Keratinocyte (primary cell): Measurements from ENCODE around the gene QPCT. TPM values are rescaled to one million over a fixed set of nuclear protein-coding genes. Genes with fewer than 3 reads are reported as not detected.

ENCODE experiments used
- DNase-seq: peaks from one replicate; pipeline ENCODE4 v3.0.0-alpha.2; 2011; ENCODE audit warnings: low read depth, missing footprints, low spot score
- FAIRE-seq: peaks from 2 replicates; lab custom pipeline; 2011; peaks lifted over from hg19 to GRCh38; lab: Jason Lieb, UNC
- H2AFZ ChIP-seq: 2 replicates; pipeline ENCODE4 v1.6.0; 2012; ENCODE audit warnings: low read length, control low read depth, inconsistent platforms; ENCODE audit not compliant: control insufficient read depth
- H3K27ac ChIP-seq: 2 replicates; pipeline ENCODE4 v1.5.1; 2011; ENCODE audit warnings: low read length; ENCODE audit not compliant: control insufficient read depth, insufficient read depth
- H3K27me3 ChIP-seq: 3 replicates; pipeline ENCODE4 v1.6.0; 2011; ENCODE audit warnings: low read length; ENCODE audit not compliant: control insufficient read depth, insufficient read depth; ENCODE audit errors: extremely low read depth
- H3K36me3 ChIP-seq, 2 experiments: 2 replicates in 1 of 2; 3 replicates in 1 of 2; pipeline ENCODE4 v1.5.1; 2011; ENCODE audit warnings: low read length in 2 of 2, mild to moderate bottlenecking in 1 of 2; ENCODE audit not compliant: control insufficient read depth in 2 of 2, insufficient read depth in 2 of 2; ENCODE audit errors: extremely low read depth in 1 of 2
- H3K4me1 ChIP-seq: 3 replicates; pipeline ENCODE4 v1.5.1; 2011; ENCODE audit warnings: low read length; ENCODE audit not compliant: control insufficient read depth, insufficient read depth; ENCODE audit errors: extremely low read depth
- H3K4me2 ChIP-seq: 3 replicates; pipeline ENCODE4 v1.6.0; 2011; ENCODE audit warnings: low read depth, low read length; ENCODE audit not compliant: control insufficient read depth, insufficient read depth; ENCODE audit errors: extremely low read depth
- H3K4me3 ChIP-seq, 3 experiments: fragments of 200-600 bp in 1 of 3; sonication (generic) in 1 of 3; 2 replicates in 2 of 3; 3 replicates in 1 of 3; pipeline ENCODE4 v1.5.1; 2011 to 2016; ENCODE audit warnings: low read length in 3 of 3, mild to moderate bottlenecking in 3 of 3, control low read depth in 2 of 3, inconsistent platforms in 1 of 3, low read depth in 1 of 3, mixed read lengths in 1 of 3, mixed run types in 1 of 3, moderate library complexity in 1 of 3; ENCODE audit not compliant: control insufficient read depth in 2 of 3, insufficient read depth in 2 of 3; ENCODE audit errors: extremely low read depth in 1 of 3
- H3K79me2 ChIP-seq: 2 replicates; pipeline ENCODE4 v1.6.0; 2012; ENCODE audit warnings: low read length; ENCODE audit not compliant: control insufficient read depth, insufficient read depth
- H3K9ac ChIP-seq: 3 replicates; pipeline ENCODE4 v1.6.0; 2011; ENCODE audit warnings: low read length; ENCODE audit not compliant: control insufficient read depth, insufficient read depth; ENCODE audit errors: extremely low read depth
- H3K9me1 ChIP-seq: 3 replicates; pipeline ENCODE4 v1.6.0; 2011; ENCODE audit warnings: low read length; ENCODE audit not compliant: control insufficient read depth, insufficient read depth; ENCODE audit errors: extremely low read depth
- H3K9me3 ChIP-seq: 2 replicates; pipeline ENCODE4 v1.5.1; 2012; ENCODE audit warnings: low read depth, low read length; ENCODE audit not compliant: control insufficient read depth
- H4K20me1 ChIP-seq: 3 replicates; pipeline ENCODE4 v1.6.0; 2011; ENCODE audit warnings: low read length; ENCODE audit not compliant: control insufficient read depth, insufficient read depth; ENCODE audit errors: extremely low read depth
- EZH2 ChIP-seq: IDR thresholded peaks from one replicate; pipeline ENCODE4 v1.6.1; 2012; ENCODE audit warnings: inconsistent platforms, mild to moderate bottlenecking, low read length, moderate library complexity
- dilution Hi-C: fragments of 300-500 bp; cut with MboI; formaldehyde crosslinking; loops from one replicate; pipeline ENCODE4 v1.7.0; 2020; ENCODE audit warnings: low sequenced_read_pairs; ENCODE audit not compliant: extremely low pct_ligation_motif_present
- polyA plus RNA-seq, 5 experiments: library from polyadenylated mRNA; depleted of rRNA in 3 of 5; stranded (reverse) in 3 of 5; stranded (forward) in 1 of 5; unstranded in 1 of 5; fragments of >200 nt; gene quantifications; 1 replicate in 1 of 5; 2 replicates in 3 of 5; 3 replicates in 1 of 5; pipeline versions ENCODE4 v1.2.1 to v1.2.3, GENCODE V29; 2011 to 2012; ENCODE audit warnings: missing spikeins in 2 of 5, low read depth in 1 of 5, low replicate concordance in 1 of 5
- TF ChIP-seq, protein P1 (sequence below), 3 experiments: IDR thresholded peaks in 1 of 3; conservative IDR thresholded peaks in 1 of 3; optimal IDR thresholded peaks in 1 of 3; 2 replicates in 2 of 3; 3 replicates in 1 of 3; pipeline versions ENCODE3 to v1.5.1; 2011; ENCODE audit warnings: low read length in 3 of 3, mild to moderate bottlenecking in 3 of 3, moderate library complexity in 2 of 3, control low read depth in 1 of 3, inconsistent platforms in 1 of 3; ENCODE audit not compliant: insufficient read depth in 2 of 3; ENCODE audit errors: extremely low read depth in 1 of 3

The QPCT gene
- polyA plus RNA-seq, 1 donor (not counting 4 experiments of a cell fraction or from before 2014, with no cell fraction given) = 11.6 TPM

DNA sequence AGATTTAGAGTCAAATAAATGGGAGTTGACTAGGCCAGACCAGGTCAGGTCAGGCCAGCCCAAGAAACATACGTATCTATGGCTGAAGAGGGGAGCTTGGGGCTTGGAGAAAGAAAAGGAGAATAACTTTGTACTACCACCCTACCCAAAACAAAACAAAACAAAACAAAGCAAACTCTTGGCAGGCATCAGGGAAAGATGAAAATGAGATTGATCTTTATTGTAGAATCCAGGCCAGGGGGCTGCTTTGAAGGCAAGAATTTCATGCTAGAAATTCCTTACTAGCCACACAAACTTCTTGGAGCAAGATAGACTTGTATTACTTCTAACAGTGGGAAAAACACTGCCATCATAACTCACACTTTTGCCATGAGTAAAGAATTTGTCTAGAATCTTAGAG, 26.2 kb downstream of the QPCT start:
- no peaks in the 10 kb centered on the region for H3K9me1 ChIP-seq
- dilution Hi-C loops = no loop called here
- H3K9ac ChIP-seq = no peak overlapping the region
- no peaks in the 10 kb centered on the region for H3K4me1 ChIP-seq
- no peak overlapping the region for H3K27ac ChIP-seq
- H4K20me1 ChIP-seq = no peaks in the 10 kb centered on the region
- H3K4me2 ChIP-seq = no peak overlapping the region
- no peak overlapping the region for H2AFZ ChIP-seq
- no peaks in the 10 kb centered on the region for H3K36me3 ChIP-seq
- no peak for DNase-seq
- no peak overlapping the region for H3K4me3 ChIP-seq
- TF ChIP-seq, protein P1, sequence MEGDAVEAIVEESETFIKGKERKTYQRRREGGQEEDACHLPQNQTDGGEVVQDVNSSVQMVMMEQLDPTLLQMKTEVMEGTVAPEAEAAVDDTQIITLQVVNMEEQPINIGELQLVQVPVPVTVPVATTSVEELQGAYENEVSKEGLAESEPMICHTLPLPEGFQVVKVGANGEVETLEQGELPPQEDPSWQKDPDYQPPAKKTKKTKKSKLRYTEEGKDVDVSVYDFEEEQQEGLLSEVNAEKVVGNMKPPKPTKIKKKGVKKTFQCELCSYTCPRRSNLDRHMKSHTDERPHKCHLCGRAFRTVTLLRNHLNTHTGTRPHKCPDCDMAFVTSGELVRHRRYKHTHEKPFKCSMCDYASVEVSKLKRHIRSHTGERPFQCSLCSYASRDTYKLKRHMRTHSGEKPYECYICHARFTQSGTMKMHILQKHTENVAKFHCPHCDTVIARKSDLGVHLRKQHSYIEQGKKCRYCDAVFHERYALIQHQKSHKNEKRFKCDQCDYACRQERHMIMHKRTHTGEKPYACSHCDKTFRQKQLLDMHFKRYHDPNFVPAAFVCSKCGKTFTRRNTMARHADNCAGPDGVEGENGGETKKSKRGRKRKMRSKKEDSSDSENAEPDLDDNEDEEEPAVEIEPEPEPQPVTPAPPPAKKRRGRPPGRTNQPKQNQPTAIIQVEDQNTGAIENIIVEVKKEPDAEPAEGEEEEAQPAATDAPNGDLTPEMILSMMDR (optimal IDR thresholded peaks at IDR 0.05 in 1 of 3, IDR thresholded peaks at IDR 0.05 in 1 of 3, conservative IDR thresholded peaks at IDR 0.05 in 1 of 3; ENCODE audit: extremely low read depth in 1 of 3, insufficient read depth in 2 of 3, low read length in 3 of 3) = no peak
- no peak for TF ChIP-seq EZH2
- no peaks in the 10 kb centered on the region for H3K9me3 ChIP-seq
- no peak for FAIRE-seq
- no peaks in the 10 kb centered on the region for H3K27me3 ChIP-seq
- H3K79me2 ChIP-seq = no peaks in the 10 kb centered on the region

DNA sequence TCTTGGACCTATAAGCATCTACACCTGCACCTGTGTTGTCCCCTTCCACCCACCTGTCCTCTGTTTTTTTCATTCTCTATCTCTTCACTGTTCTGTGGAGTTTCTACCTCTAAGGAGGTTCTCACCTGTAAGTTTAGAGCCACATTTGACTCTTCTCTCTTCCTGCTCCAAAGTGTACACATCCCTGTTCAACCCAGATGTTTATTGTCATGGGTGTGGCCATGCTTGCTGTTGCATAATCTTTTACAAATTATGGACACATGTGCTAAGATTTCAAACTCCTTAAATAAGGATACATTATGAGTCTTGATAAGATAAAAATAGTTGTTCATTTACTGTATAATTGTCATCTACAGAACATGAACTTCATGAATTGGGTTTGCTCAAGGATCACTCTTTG, 27.6 kb downstream of the QPCT start:
- no peak overlapping the region for H3K9ac ChIP-seq
- DNase-seq = no peak
- no peaks in the 10 kb centered on the region for H3K27me3 ChIP-seq
- H3K79me2 ChIP-seq = no peaks in the 10 kb centered on the region
- H3K4me3 ChIP-seq = no peak overlapping the region
- H3K9me1 ChIP-seq = no peaks in the 10 kb centered on the region
- peaks cover 8% of the 10 kb centered on the region for H3K4me1 ChIP-seq
- H2AFZ ChIP-seq = no peak overlapping the region
- FAIRE-seq = no peak
- no peaks in the 10 kb centered on the region for H3K36me3 ChIP-seq
- no peak overlapping the region for H3K27ac ChIP-seq
- dilution Hi-C loops = no loop called here
- TF ChIP-seq, protein P1 (optimal IDR thresholded peaks at IDR 0.05 in 1 of 3, IDR thresholded peaks at IDR 0.05 in 1 of 3, conservative IDR thresholded peaks at IDR 0.05 in 1 of 3; ENCODE audit: extremely low read depth in 1 of 3, insufficient read depth in 2 of 3, low read length in 3 of 3) = no peak
- no peak for TF ChIP-seq EZH2
- H4K20me1 ChIP-seq = no peaks in the 10 kb centered on the region
- no peak overlapping the region for H3K4me2 ChIP-seq
- H3K9me3 ChIP-seq = no peaks in the 10 kb centered on the region
